Spleen (tissue), 11 donors: ENCODE measurements around the gene COL8A1. TPM values are rescaled to one million over a fixed set of nuclear protein-coding genes. Genes with fewer than 3 reads are reported as not detected.

Experiments
- DNase-seq: peaks from one replicate; pipeline ENCODE4 v3.0.0-alpha.2; 2020
- H3K27ac ChIP-seq, 8 donors: fragments of 200-600 bp; sonication (generic) in 7 of 8; 1 replicate in 4 of 8; 2 replicates in 4 of 8; pipeline versions ENCODE4 v1.5.0 to v1.8.0; 2016 to 2021; ENCODE audit warnings: inconsistent platforms in 4 of 8, mild to moderate bottlenecking in 4 of 8, moderate library complexity in 1 of 8
- H3K27me3 ChIP-seq, 7 donors: fragments of 200-600 bp; sonication (generic) in 6 of 7; replicated peaks in 1 of 7; 1 replicate in 4 of 7; 2 replicates in 3 of 7; pipeline versions ENCODE4 v1.5.0 to v1.8.0; 2016 to 2021; ENCODE audit warnings: inconsistent platforms in 3 of 7, mild to moderate bottlenecking in 1 of 7
- H3K36me3 ChIP-seq, 6 donors: fragments of 200-600 bp; sonication (generic) in 5 of 6; 1 replicate in 4 of 6; 2 replicates in 2 of 6; pipeline versions ENCODE4 v1.5.0 to v1.8.0; 2016 to 2021; ENCODE audit warnings: inconsistent platforms in 2 of 6
- H3K4me1 ChIP-seq, 6 donors: fragments of 200-600 bp; sonication (generic) in 5 of 6; 1 replicate in 3 of 6; 2 replicates in 3 of 6; pipeline versions ENCODE4 v1.5.0 to v1.8.0; 2016 to 2021; ENCODE audit warnings: inconsistent platforms in 3 of 6
- H3K4me3 ChIP-seq, 8 donors: fragments of 200-600 bp; sonication (generic) in 7 of 8; 1 replicate in 4 of 8; 2 replicates in 4 of 8; pipeline versions ENCODE4 v1.5.0 to v1.8.0; 2016 to 2021; ENCODE audit warnings: inconsistent platforms in 4 of 8, mild to moderate bottlenecking in 4 of 8, moderate library complexity in 2 of 8
- H3K9me3 ChIP-seq, 8 donors: fragments of 200-600 bp; sonication (generic) in 7 of 8; 1 replicate in 4 of 8; 2 replicates in 4 of 8; pipeline versions ENCODE4 v1.5.0 to v1.8.0; 2016 to 2021; ENCODE audit warnings: inconsistent platforms in 4 of 8
- POLR2A ChIP-seq, 3 donors: fragments of 450-650 bp; IDR thresholded peaks; one replicate each; pipeline ENCODE4 v1.5.1; 2017; ENCODE audit warnings: antibody characterized with exemption in 3 of 3, mild to moderate bottlenecking in 1 of 3
- POLR2AphosphoS5 ChIP-seq, 3 donors: sonication (generic); formaldehyde crosslinking; IDR thresholded peaks; one replicate each; pipeline ENCODE4 v1.5.1; 2017; ENCODE audit warnings: antibody characterized with exemption in 3 of 3
- WGBS, 5 donors: extraction: QIAGEN DNeasy Blood & Tissue Kit in 3 of 5; methylation state at CpG; one replicate each; pipeline versions ENCODE4 v1.1.5 to v1.1.7; 2013 to 2018; 5-methylcytosine and 5-hydroxymethylcytosine counted together
- intact Hi-C: fragments of 100-400 bp; cut with DNase I; formaldehyde crosslinking; loops from one replicate; pipeline ENCODE4 v1.15.0; 2023; ENCODE audit warnings: low total_unique reads
- polyA plus RNA-seq, 3 donors: library from polyadenylated mRNA; stranded (reverse); fragments of 200-250 nt; gene quantifications; one replicate each; pipeline ENCODE4 v1.2.1, GENCODE V29; 2013
- total RNA-seq, 7 donors: library from RNA; depleted of rRNA in 3 of 7; stranded (reverse); fragments of >200 nt in 3 of 7; fragmentation: NEBNext Ultra II Directional in 4 of 7; extraction: Animal tissue kit (Norgen Biotek cat#: 25700) in 4 of 7; gene quantifications; one replicate each; pipeline versions ENCODE4 v1.1.0 to v1.2.1, GENCODE V29; 2016 to 2021
- TF ChIP-seq, protein P1 (sequence below), 11 experiments: fragments of 200-600 bp in 7 of 11; fragments of 450-650 bp in 4 of 11; sonication (generic) in 4 of 11; IDR thresholded peaks in 8 of 11; conservative IDR thresholded peaks in 3 of 11; 1 replicate in 7 of 11; 2 replicates in 4 of 11; pipeline versions ENCODE4 v1.4.0 to v1.8.0; 2016 to 2021; ENCODE audit warnings: antibody characterized with exemption in 11 of 11, inconsistent platforms in 4 of 11, mild to moderate bottlenecking in 1 of 11
- donor health status: healthy with polysubstance abuse.
- donor health status: DM: no; HTN: no; CAD: no; lungs with moderate emphysema.
- donor health status: DM: no; HTN: no; CAD: no.
- donor health status: Bipolar disorder and iron deficiency.
- donor health status: healthy.
- donor health status: DM: no; HTN: no; CAD: no.
- donor health status: DM: yes; HTN: yes; CAD: no.

COL8A1 gene
- total and polyA plus RNA-seq, 10 donors: 0.22 to 3.1 (median 1.4) TPM

DNA sequence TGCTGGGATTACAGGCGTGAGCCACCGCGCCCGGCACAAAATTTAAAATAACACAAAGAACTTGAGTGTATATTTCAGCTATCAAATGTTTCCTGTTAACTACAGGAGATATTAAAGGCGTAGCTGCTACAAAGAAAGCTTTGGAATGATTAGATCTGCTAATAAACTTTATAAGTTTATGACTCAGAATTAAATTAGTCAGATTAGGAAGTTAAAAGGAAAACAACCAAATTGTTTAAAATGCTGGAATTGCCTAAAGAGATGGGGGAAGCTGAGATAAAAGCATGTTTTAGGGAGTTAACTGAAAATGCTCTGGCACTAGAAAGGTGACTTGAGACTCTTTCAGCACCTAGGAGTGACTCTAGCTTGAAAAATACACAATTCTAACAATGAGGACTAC, 58.9 kb downstream of the COL8A1 start:
- WGBS, 5 donors: 69 to 94% (median 76%) methylated on average over 5 of the region's 5 CpGs
- TF ChIP-seq, protein P1, sequence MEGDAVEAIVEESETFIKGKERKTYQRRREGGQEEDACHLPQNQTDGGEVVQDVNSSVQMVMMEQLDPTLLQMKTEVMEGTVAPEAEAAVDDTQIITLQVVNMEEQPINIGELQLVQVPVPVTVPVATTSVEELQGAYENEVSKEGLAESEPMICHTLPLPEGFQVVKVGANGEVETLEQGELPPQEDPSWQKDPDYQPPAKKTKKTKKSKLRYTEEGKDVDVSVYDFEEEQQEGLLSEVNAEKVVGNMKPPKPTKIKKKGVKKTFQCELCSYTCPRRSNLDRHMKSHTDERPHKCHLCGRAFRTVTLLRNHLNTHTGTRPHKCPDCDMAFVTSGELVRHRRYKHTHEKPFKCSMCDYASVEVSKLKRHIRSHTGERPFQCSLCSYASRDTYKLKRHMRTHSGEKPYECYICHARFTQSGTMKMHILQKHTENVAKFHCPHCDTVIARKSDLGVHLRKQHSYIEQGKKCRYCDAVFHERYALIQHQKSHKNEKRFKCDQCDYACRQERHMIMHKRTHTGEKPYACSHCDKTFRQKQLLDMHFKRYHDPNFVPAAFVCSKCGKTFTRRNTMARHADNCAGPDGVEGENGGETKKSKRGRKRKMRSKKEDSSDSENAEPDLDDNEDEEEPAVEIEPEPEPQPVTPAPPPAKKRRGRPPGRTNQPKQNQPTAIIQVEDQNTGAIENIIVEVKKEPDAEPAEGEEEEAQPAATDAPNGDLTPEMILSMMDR (IDR thresholded peaks at IDR 0.05 in 8 of 11, conservative IDR thresholded peaks at IDR 0.05 in 3 of 11): no peak
- no peak for TF ChIP-seq POLR2A (IDR thresholded peaks at IDR 0.05)
- TF ChIP-seq POLR2AphosphoS5 (IDR thresholded peaks at IDR 0.05): no peak

DNA sequence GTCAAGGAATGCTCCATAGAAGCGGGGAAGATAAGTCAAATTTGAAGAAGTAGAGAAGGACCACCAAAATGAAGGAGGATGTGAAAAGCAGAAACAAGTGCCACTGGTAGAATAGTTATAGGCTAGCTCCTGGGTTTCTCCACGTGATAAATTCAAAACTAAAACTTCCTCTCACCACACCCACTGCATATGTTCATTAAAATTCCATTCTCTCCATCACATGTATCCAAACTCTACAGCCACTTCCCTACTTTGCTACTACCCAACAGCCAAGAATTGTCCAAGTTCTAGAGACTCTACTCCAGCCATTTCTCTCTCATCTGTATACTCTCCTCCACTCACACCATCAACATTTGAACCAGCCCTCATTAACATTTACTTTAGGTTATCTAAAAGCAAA, 60.5 kb downstream of the COL8A1 start:
- intact Hi-C loops: no loop called here

More for the DNA sequence above, 58.9 kb downstream of the COL8A1 start:
- Histone ChIP-seq H3K4me1 (no peaks in the 10 kb centered on the region), H3K9me3 (peaks cover 0 to 3% (median 0%) of the 10 kb centered on the region in 8 donors), H3K27me3 (peaks cover 0 to 11% (median 0%) of the 10 kb centered on the region in 7 donors), H3K4me3 (no peak overlapping the region), H3K36me3 (no peaks in the 10 kb centered on the region), H3K27ac (no peak overlapping the region)
- no peak for DNase-seq
- intact Hi-C loops: no loop called here

DNA sequence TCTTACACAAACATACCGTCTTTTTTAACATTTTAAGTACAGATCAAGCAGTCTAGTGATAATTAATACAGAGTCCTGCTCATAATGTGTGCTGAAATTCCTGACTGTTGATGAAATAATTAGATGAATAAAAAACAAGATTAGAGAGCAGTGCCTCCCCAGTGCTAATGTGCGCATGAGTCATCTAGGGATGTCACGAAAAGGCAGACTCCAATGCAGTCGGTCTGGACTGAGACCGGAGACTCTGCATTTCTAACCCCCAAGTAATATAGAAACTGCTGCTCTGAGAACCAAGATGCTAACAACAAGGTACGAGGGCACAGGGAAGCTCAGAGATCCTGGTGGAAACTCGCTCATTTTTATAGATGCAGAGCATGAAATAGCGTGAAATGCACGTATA, 61.4 kb downstream of the COL8A1 start:
- DNase-seq: no peak
- Histone ChIP-seq H3K4me1 (no peaks in the 10 kb centered on the region), H3K4me3 (no peak overlapping the region), H3K27me3 (peaks cover 0 to 11% (median 0%) of the 10 kb centered on the region in 7 donors), H3K36me3 (no peaks in the 10 kb centered on the region), H3K27ac (no peak overlapping the region), H3K9me3 (peaks cover 0 to 3% (median 0%) of the 10 kb centered on the region in 8 donors)
- intact Hi-C loops: no loop called here
- 82 to 92% (median 89%) methylated on average over 9 of the region's 9 CpGs for WGBS, 5 donors
- TF ChIP-seq, protein P1 (IDR thresholded peaks at IDR 0.05 in 8 of 11, conservative IDR thresholded peaks at IDR 0.05 in 3 of 11): no peak
- TF ChIP-seq POLR2A (IDR thresholded peaks at IDR 0.05): no peak
- no peak for TF ChIP-seq POLR2AphosphoS5 (IDR thresholded peaks at IDR 0.05)

More for the DNA sequence above, 60.5 kb downstream of the COL8A1 start:
- Histone ChIP-seq H3K36me3 (no peaks in the 10 kb centered on the region), H3K4me3 (no peak overlapping the region), H3K27ac (no peak overlapping the region), H3K9me3 (peaks cover 0 to 3% (median 0%) of the 10 kb centered on the region in 8 donors), H3K27me3 (peaks cover 0 to 11% (median 0%) of the 10 kb centered on the region in 7 donors), H3K4me1 (no peaks in the 10 kb centered on the region)
- 50 to 66% (median 53%) methylated on average over 2 of the region's 2 CpGs for WGBS, 5 donors
- DNase-seq: no peak
- TF ChIP-seq POLR2A (IDR thresholded peaks at IDR 0.05) (no peak), POLR2AphosphoS5 (IDR thresholded peaks at IDR 0.05) (no peak)
- TF ChIP-seq, protein P1 (IDR thresholded peaks at IDR 0.05 in 8 of 11, conservative IDR thresholded peaks at IDR 0.05 in 3 of 11): no peak

DNA sequence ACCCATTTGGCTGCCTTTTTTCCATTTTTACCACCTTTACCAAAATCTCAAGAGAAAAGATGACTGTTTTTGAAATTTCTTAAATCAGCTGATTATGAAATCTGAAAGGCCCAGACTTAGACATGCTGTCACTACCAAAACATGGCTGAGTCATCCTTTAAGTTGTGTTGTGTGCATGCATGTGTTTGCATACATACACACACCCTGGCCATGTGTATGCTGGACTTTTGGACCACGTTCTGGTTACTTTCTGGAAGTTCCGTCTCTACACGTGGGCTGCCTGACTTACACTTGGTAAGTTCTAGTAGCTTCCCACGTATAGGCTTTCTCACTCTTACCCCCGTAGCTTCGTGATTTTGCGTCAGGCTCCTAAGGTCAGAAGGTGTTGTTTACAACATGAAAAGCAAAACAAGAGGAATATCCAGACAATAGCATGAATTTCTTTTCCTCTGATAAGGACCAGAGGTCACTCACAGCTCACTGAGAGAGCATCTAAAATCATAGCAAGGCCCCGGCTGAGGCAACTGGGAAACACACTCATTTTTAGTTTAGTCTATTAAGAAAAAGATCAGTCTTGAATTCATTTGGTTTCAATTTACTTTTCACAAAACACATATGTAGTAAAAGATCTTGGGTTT, 62.4 kb downstream of the COL8A1 start:
- 79 to 93% (median 85%) methylated on average over 8 of the region's 8 CpGs for WGBS, 5 donors
- intact Hi-C loops: no loop called here
- Histone ChIP-seq H3K4me3 (no peak overlapping the region), H3K4me1 (no peaks in the 10 kb centered on the region), H3K36me3 (no peaks in the 10 kb centered on the region), H3K27me3 (peaks cover 0 to 11% (median 0%) of the 10 kb centered on the region in 7 donors), H3K27ac (no peak overlapping the region), H3K9me3 (peaks cover 0 to 3% (median 0%) of the 10 kb centered on the region in 8 donors)
- TF ChIP-seq, protein P1 (IDR thresholded peaks at IDR 0.05 in 8 of 11, conservative IDR thresholded peaks at IDR 0.05 in 3 of 11): no peak
- TF ChIP-seq POLR2AphosphoS5 (IDR thresholded peaks at IDR 0.05): no peak
- TF ChIP-seq POLR2A (IDR thresholded peaks at IDR 0.05): no peak
- no peak for DNase-seq
